Vagina (tissue), 2 donors: ENCODE results near the gene LRRC55. TPM values are rescaled to one million over a fixed set of nuclear protein-coding genes. Genes with fewer than 3 reads are reported as not detected.

Experiments
- DNase-seq, 2 donors: peaks; one replicate each; pipeline ENCODE4 v3.0.0-alpha.2; 2017; ENCODE audit errors: extremely low spot score in 2 of 2
- H3K27ac ChIP-seq: fragments of 200-600 bp; sonication (generic); one replicate; pipeline ENCODE4 v1.5.1; 2019
- H3K27me3 ChIP-seq: fragments of 200-600 bp; sonication (generic); one replicate; pipeline ENCODE4 v1.5.1; 2019
- H3K36me3 ChIP-seq, 2 donors: fragments of 200-600 bp; sonication (generic); one replicate each; pipeline ENCODE4 v1.5.1; 2017 to 2019
- H3K4me1 ChIP-seq: fragments of 200-600 bp; sonication (generic); one replicate; pipeline ENCODE4 v1.5.1; 2019
- H3K4me3 ChIP-seq, 2 donors: fragments of 200-600 bp; sonication (generic); 1 replicate in 1 of 2; 2 replicates in 1 of 2; pipeline ENCODE4 v1.5.1; 2016 to 2019
- H3K9me3 ChIP-seq: fragments of 200-600 bp; sonication (generic); one replicate; pipeline ENCODE4 v1.5.1; 2019
- CTCF ChIP-seq, 3 experiments: fragments of 450-650 bp in 2 of 3; fragments of 200-600 bp in 1 of 3; sonication (generic) in 1 of 3; IDR thresholded peaks; one replicate each; pipeline ENCODE4 v1.5.1; 2017 to 2019; ENCODE audit warnings: antibody characterized with exemption in 3 of 3, mild to moderate bottlenecking in 2 of 3, moderate library complexity in 2 of 3
- POLR2A ChIP-seq, 2 donors: fragments of 450-650 bp; IDR thresholded peaks; one replicate each; pipeline ENCODE4 v1.6.1; 2017; ENCODE audit warnings: antibody characterized with exemption in 2 of 2, mild to moderate bottlenecking in 2 of 2, moderate library complexity in 2 of 2
- POLR2AphosphoS5 ChIP-seq, 2 donors: sonication (generic); formaldehyde crosslinking; IDR thresholded peaks; one replicate each; pipeline ENCODE4 v1.9.0; 2017; ENCODE audit warnings: antibody characterized with exemption in 2 of 2, mild to moderate bottlenecking in 2 of 2, low read depth in 1 of 2; ENCODE audit not compliant: insufficient read depth in 1 of 2
- intact Hi-C: fragments of 100-400 bp; cut with DNase I; formaldehyde crosslinking; loops from one replicate; pipeline ENCODE4 v1.15.1; 2023
- total RNA-seq: library from RNA; depleted of rRNA; stranded (reverse); fragments of >200 nt; gene quantifications from one replicate; pipeline ENCODE4 v1.2.3, GENCODE V29; 2016

Gene LRRC55
- total RNA-seq, 1 donor from 2014 or later, result 0.74 TPM

GRCh38 chr11:57223601-57224000, 41.8 kb downstream of the LRRC55 start:
- Histone ChIP-seq H3K27ac (no peak overlapping the region), H3K36me3 (no peaks in the 10 kb centered on the region), H3K9me3 (no peaks in the 10 kb centered on the region), H3K4me1 (no peaks in the 10 kb centered on the region), H3K4me3 (no peak overlapping the region), H3K27me3 (no peaks in the 10 kb centered on the region)
- intact Hi-C loops, result no loop called here
- DNase-seq, result no peak
- TF ChIP-seq POLR2AphosphoS5 (IDR thresholded peaks at IDR 0.05; ENCODE audit: insufficient read depth in 1 of 2, low read depth in 1 of 2) (no peak), POLR2A (IDR thresholded peaks at IDR 0.05) (no peak), CTCF (IDR thresholded peaks at IDR 0.05) (no peak)

GRCh38 chr11:57224128-57224527, 42.4 kb downstream of the LRRC55 start:
- Histone ChIP-seq H3K36me3 (no peaks in the 10 kb centered on the region), H3K4me1 (no peaks in the 10 kb centered on the region), H3K27ac (no peak overlapping the region), H3K4me3 (no peak overlapping the region), H3K9me3 (no peaks in the 10 kb centered on the region), H3K27me3 (no peaks in the 10 kb centered on the region)
- DNase-seq, result no peak
- TF ChIP-seq POLR2A (IDR thresholded peaks at IDR 0.05), result no peak
- intact Hi-C loops, result no loop called here

GRCh38 chr11:57224537-57224936, 42.8 kb downstream of the LRRC55 start:
- no peaks in the 10 kb centered on the region for H3K36me3 ChIP-seq
- DNase-seq, result no peak
- no peak overlapping the region for H3K4me3 ChIP-seq
- H3K9me3 ChIP-seq, result no peaks in the 10 kb centered on the region
- intact Hi-C loops, result no loop called here
- no peaks in the 10 kb centered on the region for H3K27me3 ChIP-seq
- TF ChIP-seq CTCF (IDR thresholded peaks at IDR 0.05) (no peak), POLR2AphosphoS5 (IDR thresholded peaks at IDR 0.05; ENCODE audit: insufficient read depth in 1 of 2, low read depth in 1 of 2) (no peak), POLR2A (IDR thresholded peaks at IDR 0.05) (no peak)
- no peaks in the 10 kb centered on the region for H3K4me1 ChIP-seq
- no peak overlapping the region for H3K27ac ChIP-seq

- Histone ChIP-seq H3K4me3 (no peak overlapping the region), H3K27ac (no peak overlapping the region), H3K9me3 (no peaks in the 10 kb centered on the region), H3K27me3 (no peaks in the 10 kb centered on the region), H3K36me3 (no peaks in the 10 kb centered on the region), H3K4me1 (no peaks in the 10 kb centered on the region)
- DNase-seq, result no peak
- intact Hi-C loops, result no loop called here
- TF ChIP-seq POLR2AphosphoS5 (IDR thresholded peaks at IDR 0.05; ENCODE audit: insufficient read depth in 1 of 2, low read depth in 1 of 2), result no peak
- TF ChIP-seq CTCF (IDR thresholded peaks at IDR 0.05), result no peak
- TF ChIP-seq POLR2A (IDR thresholded peaks at IDR 0.05), result no peak
These were observed 46.8 kb downstream of the LRRC55 start for GRCh38 chr11:57228600-57228999.

- TF ChIP-seq POLR2AphosphoS5 (IDR thresholded peaks at IDR 0.05; ENCODE audit: insufficient read depth in 1 of 2, low read depth in 1 of 2) (no peak), CTCF (IDR thresholded peaks at IDR 0.05) (no peak), POLR2A (IDR thresholded peaks at IDR 0.05) (no peak)
- Histone ChIP-seq H3K4me1 (no peaks in the 10 kb centered on the region), H3K9me3 (no peaks in the 10 kb centered on the region), H3K27ac (no peak overlapping the region), H3K4me3 (no peak overlapping the region), H3K36me3 (no peaks in the 10 kb centered on the region), H3K27me3 (no peaks in the 10 kb centered on the region)
- no peak for DNase-seq
- intact Hi-C loops, result no loop called here
These were observed 48.6 kb downstream of the LRRC55 start for GRCh38 chr11:57230316-57230715.
